ENCODE results near the gene REV1.

The REV1 gene

DNA sequence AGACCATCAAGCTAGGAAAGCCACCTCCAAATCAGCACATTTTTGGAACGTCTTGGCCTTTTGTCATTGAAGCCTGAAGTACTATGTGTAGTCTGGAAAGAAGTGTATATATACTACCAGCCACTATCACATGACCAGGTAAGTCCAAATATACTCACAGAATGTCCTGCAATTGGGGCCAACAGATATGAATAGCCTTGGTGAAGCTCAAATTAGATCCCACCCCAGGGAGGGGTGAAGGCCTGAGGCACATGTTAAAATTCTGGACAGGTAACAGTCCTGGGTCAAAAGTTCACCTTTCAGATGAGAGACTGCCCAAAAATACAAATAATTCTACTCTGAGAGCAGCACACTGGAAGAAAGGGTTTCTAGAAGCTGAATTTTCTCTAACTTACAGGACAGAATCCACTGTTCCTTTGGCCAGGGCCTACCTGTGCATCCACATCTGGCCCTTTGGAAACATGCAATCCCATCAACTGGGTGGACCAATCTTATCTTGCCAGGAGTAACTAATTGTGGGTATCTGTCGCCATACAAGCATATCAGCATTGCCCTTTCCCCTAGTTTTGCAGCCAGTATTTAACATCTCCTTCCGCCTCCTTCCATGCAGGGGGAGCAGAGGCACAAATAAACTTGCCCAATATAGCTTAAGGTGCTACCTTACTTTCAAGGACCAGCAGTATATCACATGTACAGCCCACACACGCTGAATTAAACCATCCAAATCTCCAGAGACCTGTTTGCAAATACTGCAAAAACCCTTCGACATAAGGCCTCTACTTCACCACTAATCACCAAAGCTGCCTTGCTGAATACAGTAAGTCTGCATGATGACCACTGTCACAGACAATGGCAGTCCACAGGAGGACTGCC lies 84.8 kb downstream of the REV1 start:
- ATAC-seq (ENCODE audit: insufficient read depth, low read depth) = no peak
- no peak for DNase-seq
- Histone ChIP-seq H3K27me3 (ENCODE audit: insufficient read depth, low read length, poor library complexity) (no peaks in the 10 kb centered on the region), H3K4me2 (ENCODE audit: insufficient read depth, low read length) (no peak overlapping the region), H3K9me3 (ENCODE audit: insufficient read depth, low read length, severe bottlenecking) (no peaks in the 10 kb centered on the region), H3K4me3 (ENCODE audit: low read depth in 1 of 2, low read length in 2 of 2) (no peak overlapping the region), H3K27ac (ENCODE audit: low read length) (no peak overlapping the region), H3K4me1 (ENCODE audit: insufficient read depth, low read length) (no peaks in the 10 kb centered on the region), H4K20me1 (ENCODE audit: insufficient read depth, low read length) (no peaks in the 10 kb centered on the region; the same call in 1 of the 2 replicates), H3K9ac (ENCODE audit: low read depth, low read length) (no peak overlapping the region), H2AFZ (ENCODE audit: low read depth, low read length) (no peak overlapping the region), H3K79me2 (ENCODE audit: insufficient read depth, low read length) (no peaks in the 10 kb centered on the region), H3K36me3 (ENCODE audit: insufficient read depth, low read length) (peaks cover 93% of the 10 kb centered on the region)
- TF ChIP-seq EZH2 (IDR thresholded peaks at IDR 0.05; ENCODE audit: borderline replicate concordance, low read depth, low read length, severe bottlenecking) = no peak
- TF ChIP-seq, protein P1, sequence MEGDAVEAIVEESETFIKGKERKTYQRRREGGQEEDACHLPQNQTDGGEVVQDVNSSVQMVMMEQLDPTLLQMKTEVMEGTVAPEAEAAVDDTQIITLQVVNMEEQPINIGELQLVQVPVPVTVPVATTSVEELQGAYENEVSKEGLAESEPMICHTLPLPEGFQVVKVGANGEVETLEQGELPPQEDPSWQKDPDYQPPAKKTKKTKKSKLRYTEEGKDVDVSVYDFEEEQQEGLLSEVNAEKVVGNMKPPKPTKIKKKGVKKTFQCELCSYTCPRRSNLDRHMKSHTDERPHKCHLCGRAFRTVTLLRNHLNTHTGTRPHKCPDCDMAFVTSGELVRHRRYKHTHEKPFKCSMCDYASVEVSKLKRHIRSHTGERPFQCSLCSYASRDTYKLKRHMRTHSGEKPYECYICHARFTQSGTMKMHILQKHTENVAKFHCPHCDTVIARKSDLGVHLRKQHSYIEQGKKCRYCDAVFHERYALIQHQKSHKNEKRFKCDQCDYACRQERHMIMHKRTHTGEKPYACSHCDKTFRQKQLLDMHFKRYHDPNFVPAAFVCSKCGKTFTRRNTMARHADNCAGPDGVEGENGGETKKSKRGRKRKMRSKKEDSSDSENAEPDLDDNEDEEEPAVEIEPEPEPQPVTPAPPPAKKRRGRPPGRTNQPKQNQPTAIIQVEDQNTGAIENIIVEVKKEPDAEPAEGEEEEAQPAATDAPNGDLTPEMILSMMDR (IDR thresholded peaks at IDR 0.05; ENCODE audit: borderline replicate concordance, extremely low read depth, low read length, poor library complexity, severe bottlenecking) = no peak

DNA sequence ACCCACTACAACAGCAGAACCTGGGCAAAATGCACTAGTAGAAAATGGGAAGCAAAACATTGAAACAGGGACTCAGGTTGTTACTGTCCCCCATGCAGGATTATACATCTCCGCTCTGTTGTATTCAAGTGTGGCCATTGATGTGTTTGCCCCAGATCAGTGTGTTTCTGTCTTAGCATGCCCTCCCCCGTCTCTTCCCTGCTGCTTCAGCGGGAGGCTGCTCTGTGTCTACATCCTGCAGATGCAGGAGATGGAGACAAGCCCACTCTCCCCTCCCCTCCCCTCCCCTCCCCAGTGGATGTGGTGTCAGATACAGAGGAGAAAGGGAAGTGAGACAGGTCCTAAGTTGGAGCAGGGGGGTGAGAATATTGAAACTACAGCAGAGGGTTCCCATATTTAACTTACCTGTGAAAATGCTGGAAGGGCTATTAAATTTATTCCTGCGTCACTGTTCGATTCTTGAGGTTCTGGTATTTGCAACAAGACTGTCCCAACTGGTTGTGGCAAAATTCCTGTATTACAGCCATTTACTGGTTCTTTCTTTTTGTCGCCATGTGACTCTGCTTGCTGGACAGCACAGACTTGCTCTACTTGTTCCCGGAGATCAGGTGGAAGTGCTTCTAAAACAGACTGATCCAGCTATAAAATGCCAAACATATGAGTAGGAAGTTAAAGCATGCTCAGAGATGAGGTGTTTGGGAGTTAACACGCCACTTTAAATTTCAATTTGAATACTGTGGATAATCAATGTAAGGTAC lies 85.6 kb downstream of the REV1 start:
- Histone ChIP-seq H3K27ac (ENCODE audit: low read length) (no peak overlapping the region), H2AFZ (ENCODE audit: low read depth, low read length) (no peak overlapping the region), H3K4me1 (ENCODE audit: insufficient read depth, low read length) (no peaks in the 10 kb centered on the region), H3K9ac (ENCODE audit: low read depth, low read length) (no peak overlapping the region), H4K20me1 (ENCODE audit: insufficient read depth, low read length) (no peaks in the 10 kb centered on the region; the same call in 1 of the 2 replicates), H3K4me3 (ENCODE audit: low read depth in 1 of 2, low read length in 2 of 2) (no peak overlapping the region), H3K9me3 (ENCODE audit: insufficient read depth, low read length, severe bottlenecking) (no peaks in the 10 kb centered on the region), H3K4me2 (ENCODE audit: insufficient read depth, low read length) (no peak overlapping the region), H3K27me3 (ENCODE audit: insufficient read depth, low read length, poor library complexity) (no peaks in the 10 kb centered on the region), H3K36me3 (ENCODE audit: insufficient read depth, low read length) (peaks cover 93% of the 10 kb centered on the region), H3K79me2 (ENCODE audit: insufficient read depth, low read length) (no peaks in the 10 kb centered on the region)
- TF ChIP-seq, protein P1 (IDR thresholded peaks at IDR 0.05; ENCODE audit: borderline replicate concordance, extremely low read depth, low read length, poor library complexity, severe bottlenecking) = no peak
- no peak for TF ChIP-seq EZH2 (IDR thresholded peaks at IDR 0.05; ENCODE audit: borderline replicate concordance, low read depth, low read length, severe bottlenecking)
- ATAC-seq (ENCODE audit: insufficient read depth, low read depth) = peak; percentile 53; the same call in 2 of the 3 replicates
- peak; percentile 21 for DNase-seq

DNA sequence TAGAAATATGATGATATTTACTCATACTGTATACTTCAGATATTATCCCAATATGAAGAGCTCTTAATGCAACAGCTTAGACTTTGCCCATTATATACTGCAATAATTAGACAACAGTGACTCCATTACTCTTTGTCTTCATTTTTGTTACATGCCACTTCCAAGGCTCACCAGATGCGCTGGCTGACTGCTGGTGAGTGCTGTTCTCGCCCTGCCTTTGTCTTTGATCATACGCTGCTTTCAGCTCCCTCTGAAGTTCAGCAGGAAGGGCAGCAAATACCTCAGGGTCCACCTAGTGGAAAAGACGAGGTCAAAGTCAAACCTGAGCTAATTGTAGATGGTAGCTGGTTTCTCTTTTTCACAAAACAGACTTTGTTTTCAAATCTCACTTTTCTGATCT lies 86.3 kb downstream of the REV1 start:
- DNase-seq = no peak
- Histone ChIP-seq H3K27me3 (ENCODE audit: insufficient read depth, low read length, poor library complexity) (no peaks in the 10 kb centered on the region), H3K4me2 (ENCODE audit: insufficient read depth, low read length) (no peak overlapping the region)

More for the DNA sequence above, 86.3 kb downstream of the REV1 start:
- Histone ChIP-seq H3K27ac (ENCODE audit: low read length) (no peak overlapping the region), H3K9me3 (ENCODE audit: insufficient read depth, low read length, severe bottlenecking) (no peaks in the 10 kb centered on the region), H3K4me3 (ENCODE audit: low read depth in 1 of 2, low read length in 2 of 2) (no peak overlapping the region), H3K4me1 (ENCODE audit: insufficient read depth, low read length) (no peaks in the 10 kb centered on the region), H3K79me2 (ENCODE audit: insufficient read depth, low read length) (no peaks in the 10 kb centered on the region), H3K36me3 (ENCODE audit: insufficient read depth, low read length) (peaks cover 94% of the 10 kb centered on the region), H4K20me1 (ENCODE audit: insufficient read depth, low read length) (no peaks in the 10 kb centered on the region; the same call in 1 of the 2 replicates), H3K9ac (ENCODE audit: low read depth, low read length) (no peak overlapping the region), H2AFZ (ENCODE audit: low read depth, low read length) (no peak overlapping the region)
- TF ChIP-seq, protein P1 (IDR thresholded peaks at IDR 0.05; ENCODE audit: borderline replicate concordance, extremely low read depth, low read length, poor library complexity, severe bottlenecking) = no peak
- no peak for ATAC-seq (ENCODE audit: insufficient read depth, low read depth)
